Stimulated activated CD4-positive, alpha-beta T cell treated with anti-CD3 and anti-CD28 coated beads, Interleukin-15, amount 100 ng/mL, for 1 hour (primary cell): Measurements from ENCODE around the gene ECD.
A peak's percentile ranks its signal among the peaks of the same experiment; 100 is the strongest.
"Not testable (repeated sequence)": the region's sequence is repeated elsewhere in the genome, so short reads cannot be mapped to it uniquely, and the experiment has no call there.

Source experiments
- DNase-seq, 2 donors: peaks; one replicate each; pipeline ENCODE4 v3.0.0-alpha.2; 2020; ENCODE audit warnings: low read depth in 1 of 2, low spot score in 1 of 2

ECD gene

GRCh38 chr10:73161079-73161478 is 6.7 kb downstream of the ECD start:
- no peak for DNase-seq

- DNase-seq = peak; percentile 16 to 25
Measured at GRCh38 chr10:73159038-73159648, 8.7 kb downstream of the ECD start.

GRCh38 chr10:73156054-73156453 is 11.8 kb downstream of the ECD start:
- no peak for DNase-seq

GRCh38 chr10:73152009-73152408 is 15.8 kb downstream of the ECD start:
- DNase-seq = no peak

- DNase-seq = not testable (repeated sequence)
Measured at GRCh38 chr10:73150633-73151413, 17.0 kb downstream of the ECD start.

GRCh38 chr10:73141603-73142002 is 26.2 kb downstream of the ECD start:
- DNase-seq = no peak

- DNase-seq = no peak
Measured at GRCh38 chr10:73139251-73139650, 28.6 kb downstream of the ECD start.

- no peak for DNase-seq
Measured at GRCh38 chr10:73136627-73137026, 31.2 kb downstream of the ECD start.

- no peak for DNase-seq
Measured at GRCh38 chr10:73134727-73135126, 33.1 kb downstream of the ECD start.

GRCh38 chr10:73131913-73132686 is 35.7 kb downstream of the ECD start:
- DNase-seq = no peak

- no peak for DNase-seq
Measured at GRCh38 chr10:73131301-73131700, 36.5 kb downstream of the ECD start.

GRCh38 chr10:73126343-73126742 is 41.5 kb downstream of the ECD start:
- no peak for DNase-seq

- no peak for DNase-seq
Measured at GRCh38 chr10:73119952-73120351, 47.9 kb downstream of the ECD start.

- no peak for DNase-seq
Measured at GRCh38 chr10:73119457-73119856, 48.4 kb downstream of the ECD start.

GRCh38 chr10:73117976-73118743 is 49.6 kb downstream of the ECD start:
- no peak for DNase-seq

- DNase-seq = no peak
Measured at GRCh38 chr10:73116017-73116416, 51.8 kb downstream of the ECD start.

GRCh38 chr10:73113551-73113950 is 54.3 kb downstream of the ECD start:
- DNase-seq = no peak

GRCh38 chr10:73112032-73112431 is 55.8 kb downstream of the ECD start:
- not testable (repeated sequence) for DNase-seq

- DNase-seq = peak in 1 of 2 donors; percentile 5
Measured at GRCh38 chr10:73110345-73110849, 57.4 kb downstream of the ECD start, which contains the start of gene NUDT13. Gene NUDT13 (plus strand): TSS chr10:73110455. CDS start chr10:73114366, 3,911 bp downstream.

- not testable (repeated sequence) for DNase-seq
Measured at GRCh38 chr10:73109248-73109652, 58.6 kb downstream of the ECD start.

- DNase-seq = no peak
Measured at GRCh38 chr10:73106301-73106700, 61.5 kb downstream of the ECD start.
